ENCODE data around the gene TMEM186.
"Not testable (repeated sequence)": the region's sequence is repeated elsewhere in the genome, so short reads cannot be mapped to it uniquely, and the experiment has no call there.

- TF ChIP-seq CTCF (conservative IDR thresholded peaks at IDR 0.05; ENCODE audit: low read length); EZH2phosphoT487 (IDR thresholded peaks at IDR 0.05; ENCODE audit: borderline replicate concordance): not testable (repeated sequence)
Measured at GRCh38 chr16:8843296-8843695, 45.9 kb upstream of the TMEM186 start.

Data from Loucy (cell line).